ENCODE measurements around the gene LPP.

Gene LPP

GRCh38 chr3:188233320-188233719 lies 79.4 kb downstream of the LPP start:
- TF ChIP-seq CTCF (IDR thresholded peaks at IDR 0.05; ENCODE audit: control insufficient read depth, insufficient read depth, low read depth, low read length, missing control alignments) = no peak
- no peak for DNase-seq (ENCODE audit: low read depth)
- H3K4me3 ChIP-seq (ENCODE audit: control insufficient read depth, low read depth, low read length) = no peak overlapping the region

GRCh38 chr3:188234132-188234531 lies 80.2 kb downstream of the LPP start:
- no peak for DNase-seq (ENCODE audit: low read depth)
- TF ChIP-seq CTCF (IDR thresholded peaks at IDR 0.05; ENCODE audit: control insufficient read depth, insufficient read depth, low read depth, low read length, missing control alignments) = no peak
- H3K4me3 ChIP-seq (ENCODE audit: control insufficient read depth, low read depth, low read length) = no peak overlapping the region

- DNase-seq (ENCODE audit: low read depth) = no peak
- TF ChIP-seq CTCF (IDR thresholded peaks at IDR 0.05; ENCODE audit: control insufficient read depth, insufficient read depth, low read depth, low read length, missing control alignments) = no peak
- H3K4me3 ChIP-seq (ENCODE audit: control insufficient read depth, low read depth, low read length) = no peak overlapping the region
These were observed 82.3 kb downstream of the LPP start for GRCh38 chr3:188236271-188236670.

- no peak for DNase-seq (ENCODE audit: low read depth)
- no peak for TF ChIP-seq CTCF (IDR thresholded peaks at IDR 0.05; ENCODE audit: control insufficient read depth, insufficient read depth, low read depth, low read length, missing control alignments)
- H3K4me3 ChIP-seq (ENCODE audit: control insufficient read depth, low read depth, low read length) = no peak overlapping the region
These were observed 85.1 kb downstream of the LPP start for GRCh38 chr3:188239035-188239434.

- DNase-seq (ENCODE audit: low read depth) = no peak
- H3K4me3 ChIP-seq (ENCODE audit: control insufficient read depth, low read depth, low read length) = no peak overlapping the region
- TF ChIP-seq CTCF (IDR thresholded peaks at IDR 0.05; ENCODE audit: control insufficient read depth, insufficient read depth, low read depth, low read length, missing control alignments) = no peak
These were observed 85.6 kb downstream of the LPP start for GRCh38 chr3:188239577-188239976.

GRCh38 chr3:188240189-188240981 lies 86.4 kb downstream of the LPP start:
- no peak for TF ChIP-seq CTCF (IDR thresholded peaks at IDR 0.05; ENCODE audit: control insufficient read depth, insufficient read depth, low read depth, low read length, missing control alignments)
- no peak for DNase-seq (ENCODE audit: low read depth)
- H3K4me3 ChIP-seq (ENCODE audit: control insufficient read depth, low read depth, low read length) = no peak overlapping the region

All from AG09309 (cell line).